ENCODE data around the gene DCTPP1. TPM values are rescaled to one million over a fixed set of nuclear protein-coding genes. Genes with fewer than 3 reads are reported as not detected.

The DCTPP1 gene
- total and polyA plus RNA-seq, 2 donors from 2014 or later: 39.1 to 64.7 TPM

DNA sequence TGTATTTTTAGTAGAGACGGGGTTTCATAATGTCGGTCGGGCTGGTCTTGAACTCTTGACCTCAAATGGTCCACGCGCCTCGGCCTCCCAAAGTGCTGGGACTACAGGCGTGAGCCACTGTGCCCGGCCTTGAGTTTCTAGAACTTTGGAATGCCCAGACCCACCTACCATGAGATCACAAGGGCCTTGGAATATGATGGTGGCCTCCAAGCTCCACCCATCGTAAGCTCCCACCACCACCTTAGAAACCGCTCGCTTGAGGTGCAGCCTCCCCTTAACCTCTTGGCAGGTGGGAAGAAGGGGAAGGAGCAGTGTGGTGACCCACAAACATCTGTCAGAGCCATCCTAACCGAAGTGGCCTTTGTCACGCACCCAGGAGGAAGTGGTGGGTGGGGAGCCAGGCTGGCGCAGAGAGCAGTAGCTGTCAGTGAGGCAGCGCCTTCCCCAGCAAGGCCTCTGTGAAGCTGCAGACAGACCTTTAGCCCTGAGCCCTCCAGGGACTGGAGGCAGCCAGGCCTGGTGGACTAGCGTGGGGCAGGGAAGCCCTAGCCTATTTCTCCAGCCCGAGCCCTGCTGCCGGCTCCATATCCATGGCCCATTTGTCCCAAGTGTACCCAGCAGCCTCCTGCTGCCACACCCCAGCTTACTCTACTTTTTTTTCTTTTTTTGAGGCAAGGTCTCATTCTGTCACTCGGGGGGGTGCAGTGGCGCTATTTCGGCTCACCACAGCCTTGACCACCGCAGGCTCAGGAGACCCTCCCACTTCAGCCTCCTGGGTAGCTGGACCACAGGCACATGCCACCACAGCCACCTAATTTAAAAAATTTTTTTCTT is 28.9 kb upstream of the DCTPP1 start:
- intact Hi-C loops (cut with DNase I): loop anchor here (10.0 kb wide), 1 partner anchor 56 kb away; no protein-coding TSS in a partner anchor
- Histone ChIP-seq H3K27ac (ENCODE audit: low read depth in 2 of 2, low read length in 2 of 2) (no peak overlapping the region), H3K27me3 (ENCODE audit: control insufficient read depth, insufficient read depth, low read length) (no peaks in the 10 kb centered on the region), H3K36me3 (ENCODE audit: control insufficient read depth in 2 of 3, insufficient read depth in 3 of 3, low read length in 3 of 3) (no peaks in the 10 kb centered on the region), H3K9ac (ENCODE audit: low read length in 3 of 3) (no peak overlapping the region), H3K4me3 (ENCODE audit: low read length in 3 of 3) (no peak overlapping the region), H3K4me1 (ENCODE audit: control insufficient read depth in 2 of 3, insufficient read depth in 2 of 3, low read depth in 1 of 3, low read length in 3 of 3) (no peaks in the 10 kb centered on the region), H3K9me3 (ENCODE audit: control insufficient read depth in 2 of 3, insufficient read depth in 1 of 3, low read length in 3 of 3) (no peaks in the 10 kb centered on the region)
- DNase-seq (peak in 1 of 5 donors; percentile 76), FAIRE-seq (no peak)
- no peak for TF ChIP-seq CTCF (IDR thresholded peaks at IDR 0.05; ENCODE audit: borderline replicate concordance, extremely low read depth, insufficient read depth)

DNA sequence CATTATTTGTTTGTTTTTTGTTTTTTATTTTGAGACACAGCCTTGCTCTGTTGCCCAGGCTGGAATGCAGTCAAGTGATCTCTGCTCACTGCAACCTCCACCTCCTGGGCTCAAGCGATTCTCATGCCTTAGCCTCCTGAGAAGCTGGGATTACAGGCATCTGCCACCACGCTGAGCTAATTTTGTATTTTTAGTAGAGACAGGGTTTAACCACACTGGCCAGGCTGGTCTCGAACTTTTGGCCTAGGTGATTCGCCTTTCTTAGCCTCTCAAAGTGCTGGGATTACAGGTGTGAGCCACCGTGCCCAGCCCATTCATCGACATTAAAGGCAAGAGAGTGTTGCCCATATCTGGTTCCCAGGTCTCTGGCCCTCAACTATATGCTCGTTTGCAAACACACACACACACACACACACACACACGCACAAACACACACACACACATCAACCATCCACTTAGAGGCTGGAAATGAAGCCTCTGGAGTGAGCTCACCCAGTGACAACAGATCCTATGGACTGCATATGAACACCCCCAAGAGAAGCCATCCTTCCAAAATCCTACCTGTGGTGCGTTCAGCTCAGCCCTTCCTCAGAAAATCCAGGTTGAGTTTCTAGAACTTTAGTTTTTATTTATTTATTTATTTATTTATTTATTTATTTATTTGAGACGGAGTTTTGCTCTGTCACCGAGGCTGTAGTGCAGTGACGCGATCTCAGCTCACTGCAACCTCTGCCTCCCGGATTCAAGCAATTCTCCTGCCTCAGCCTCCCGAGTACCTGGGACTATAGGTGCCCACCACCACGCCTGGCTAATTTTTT is 28.1 kb upstream of the DCTPP1 start:
- intact Hi-C loops (cut with DNase I): loop anchor here (10.0 kb wide), 1 partner anchor 57 kb away; no protein-coding TSS in a partner anchor
- H3K36me3 ChIP-seq (ENCODE audit: control insufficient read depth in 2 of 3, insufficient read depth in 3 of 3, low read length in 3 of 3): no peaks in the 10 kb centered on the region
- no peak for FAIRE-seq
- no peak overlapping the region for H3K27ac ChIP-seq (ENCODE audit: low read depth in 2 of 2, low read length in 2 of 2)
- no peaks in the 10 kb centered on the region for H3K4me1 ChIP-seq (ENCODE audit: control insufficient read depth in 2 of 3, insufficient read depth in 2 of 3, low read depth in 1 of 3, low read length in 3 of 3)
- H3K27me3 ChIP-seq (ENCODE audit: control insufficient read depth, insufficient read depth, low read length): no peaks in the 10 kb centered on the region
- H3K9ac ChIP-seq (ENCODE audit: low read length in 3 of 3): no peak overlapping the region
- H3K9me3 ChIP-seq (ENCODE audit: control insufficient read depth in 2 of 3, insufficient read depth in 1 of 3, low read length in 3 of 3): no peaks in the 10 kb centered on the region
- DNase-seq: no peak
- H3K4me3 ChIP-seq (ENCODE audit: low read length in 3 of 3): no peak overlapping the region
- TF ChIP-seq CTCF (IDR thresholded peaks at IDR 0.05; ENCODE audit: borderline replicate concordance, extremely low read depth, insufficient read depth): no peak

- intact Hi-C loops (cut with DNase I): loop anchor here (10.0 kb wide), 1 partner anchor 58 kb away; no protein-coding TSS in a partner anchor
- no peak for TF ChIP-seq CTCF (IDR thresholded peaks at IDR 0.05; ENCODE audit: borderline replicate concordance, extremely low read depth, insufficient read depth)
- FAIRE-seq (no peak), DNase-seq (no peak)
- Histone ChIP-seq H3K9me3 (ENCODE audit: control insufficient read depth in 2 of 3, insufficient read depth in 1 of 3, low read length in 3 of 3) (no peaks in the 10 kb centered on the region), H3K9ac (ENCODE audit: low read length in 3 of 3) (no peak overlapping the region), H3K27ac (ENCODE audit: low read depth in 2 of 2, low read length in 2 of 2) (no peak overlapping the region), H3K27me3 (ENCODE audit: control insufficient read depth, insufficient read depth, low read length) (no peaks in the 10 kb centered on the region), H3K4me1 (ENCODE audit: control insufficient read depth in 2 of 3, insufficient read depth in 2 of 3, low read depth in 1 of 3, low read length in 3 of 3) (no peaks in the 10 kb centered on the region), H3K36me3 (ENCODE audit: control insufficient read depth in 2 of 3, insufficient read depth in 3 of 3, low read length in 3 of 3) (no peaks in the 10 kb centered on the region), H3K4me3 (ENCODE audit: low read length in 3 of 3) (no peak overlapping the region)
Measured at GRCh38 chr16:30457256-30457655, 27.4 kb upstream of the DCTPP1 start.

Data from kidney (tissue), 14 donors.